Uterus (tissue), 4 donors: ENCODE results near the gene OXTR. TPM values are rescaled to one million over a fixed set of nuclear protein-coding genes. Genes with fewer than 3 reads are reported as not detected.

ENCODE experiments used
- DNase-seq, 2 donors: peaks; one replicate each; pipeline ENCODE4 v3.0.0-alpha.2; 2019 to 2020
- H3K27ac ChIP-seq, 2 donors: fragments of 200-600 bp; sonication (generic); 1 replicate in 1 of 2; 2 replicates in 1 of 2; pipeline ENCODE4 v1.5.1; 2016 to 2018
- H3K27me3 ChIP-seq, 2 donors: fragments of 200-600 bp; sonication (generic); one replicate each; pipeline ENCODE4 v1.5.1; 2018 to 2019; ENCODE audit warnings: control low read depth in 1 of 2
- H3K36me3 ChIP-seq, 2 donors: fragments of 200-600 bp; sonication (generic); one replicate each; pipeline ENCODE4 v1.5.1; 2019; ENCODE audit warnings: control low read depth in 1 of 2
- H3K4me1 ChIP-seq, 2 donors: fragments of 200-600 bp; sonication (generic); one replicate each; pipeline ENCODE4 v1.5.1; 2018 to 2019; ENCODE audit warnings: control low read depth in 1 of 2
- H3K4me3 ChIP-seq, 2 donors: fragments of 200-600 bp; sonication (generic); 1 replicate in 1 of 2; 2 replicates in 1 of 2; pipeline ENCODE4 v1.5.1; 2018 to 2019; ENCODE audit warnings: mild to moderate bottlenecking in 1 of 2
- H3K9me3 ChIP-seq, 2 donors: fragments of 200-600 bp; sonication (generic); one replicate each; pipeline ENCODE4 v1.5.1; 2019; ENCODE audit warnings: control low read depth in 1 of 2
- POLR2A ChIP-seq, 2 donors: fragments of 450-650 bp; IDR thresholded peaks; one replicate each; pipeline ENCODE4 v1.6.1; 2016; ENCODE audit warnings: antibody characterized with exemption in 2 of 2, mild to moderate bottlenecking in 1 of 2, moderate library complexity in 1 of 2
- intact Hi-C: fragments of 100-400 bp; cut with DNase I; formaldehyde crosslinking; loops from one replicate; pipeline ENCODE4 v1.15.1; 2023; ENCODE audit warnings: low total_unique reads
- total RNA-seq, 4 donors: library from RNA; depleted of rRNA in 3 of 4; stranded (reverse); fragments of >200 nt in 3 of 4; gene quantifications; one replicate each; pipeline versions ENCODE4 v1.1.0 to v1.2.4, GENCODE V29; 2014 to 2023
- TF ChIP-seq, protein P1 (sequence below), 4 experiments: fragments of 200-600 bp in 2 of 4; fragments of 450-650 bp in 2 of 4; sonication (generic) in 2 of 4; IDR thresholded peaks; one replicate each; pipeline ENCODE4 v1.5.1; 2016 to 2019; ENCODE audit warnings: antibody characterized with exemption in 4 of 4, mild to moderate bottlenecking in 2 of 4, moderate library complexity in 1 of 4
- donor health status: DM: yes; HTN: yes; CAD: no.

OXTR gene
- total RNA-seq, 4 donors from 2014 or later = 0.27 to 4.4 (median 1.5) TPM; not detected in 1

DNA sequence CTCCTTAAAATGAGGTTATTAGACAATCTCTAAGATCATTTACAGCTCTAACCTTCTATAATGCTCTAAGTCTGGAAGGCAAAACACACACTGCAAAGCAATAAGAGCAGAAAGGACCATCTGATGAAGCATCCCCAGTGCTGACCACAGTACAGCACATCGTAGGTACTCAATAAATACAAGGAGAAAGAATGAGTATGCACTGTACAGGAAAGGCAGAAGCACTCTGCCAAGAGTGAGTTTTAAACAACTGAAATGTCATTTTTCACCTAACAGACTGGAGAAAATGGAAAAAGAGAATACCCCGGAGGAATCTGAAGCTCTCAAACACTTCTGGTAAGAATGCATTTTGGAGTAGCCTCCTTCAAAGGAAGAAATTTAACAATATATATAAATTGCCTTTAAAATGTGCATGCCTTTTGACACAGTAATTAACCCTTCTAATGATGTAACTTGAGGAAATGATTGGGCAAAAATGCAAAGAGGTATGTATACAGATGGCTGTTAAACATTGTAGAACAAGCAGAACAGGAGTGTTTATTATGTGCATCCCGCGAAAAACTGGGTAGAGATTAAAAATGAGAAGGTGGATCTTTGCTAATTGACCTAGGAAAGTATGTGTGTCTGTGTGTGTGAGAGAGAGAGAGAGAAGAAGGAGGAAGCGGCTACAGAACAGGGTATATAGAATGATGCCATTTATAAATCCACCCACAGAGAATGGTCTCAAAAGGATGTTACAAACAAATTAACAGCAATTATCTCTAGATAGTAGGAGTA lies 8.0 kb upstream of the OXTR start:
- no peak for DNase-seq
- TF ChIP-seq, protein P1, sequence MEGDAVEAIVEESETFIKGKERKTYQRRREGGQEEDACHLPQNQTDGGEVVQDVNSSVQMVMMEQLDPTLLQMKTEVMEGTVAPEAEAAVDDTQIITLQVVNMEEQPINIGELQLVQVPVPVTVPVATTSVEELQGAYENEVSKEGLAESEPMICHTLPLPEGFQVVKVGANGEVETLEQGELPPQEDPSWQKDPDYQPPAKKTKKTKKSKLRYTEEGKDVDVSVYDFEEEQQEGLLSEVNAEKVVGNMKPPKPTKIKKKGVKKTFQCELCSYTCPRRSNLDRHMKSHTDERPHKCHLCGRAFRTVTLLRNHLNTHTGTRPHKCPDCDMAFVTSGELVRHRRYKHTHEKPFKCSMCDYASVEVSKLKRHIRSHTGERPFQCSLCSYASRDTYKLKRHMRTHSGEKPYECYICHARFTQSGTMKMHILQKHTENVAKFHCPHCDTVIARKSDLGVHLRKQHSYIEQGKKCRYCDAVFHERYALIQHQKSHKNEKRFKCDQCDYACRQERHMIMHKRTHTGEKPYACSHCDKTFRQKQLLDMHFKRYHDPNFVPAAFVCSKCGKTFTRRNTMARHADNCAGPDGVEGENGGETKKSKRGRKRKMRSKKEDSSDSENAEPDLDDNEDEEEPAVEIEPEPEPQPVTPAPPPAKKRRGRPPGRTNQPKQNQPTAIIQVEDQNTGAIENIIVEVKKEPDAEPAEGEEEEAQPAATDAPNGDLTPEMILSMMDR (IDR thresholded peaks at IDR 0.05) = no peak
- no peak for TF ChIP-seq POLR2A (IDR thresholded peaks at IDR 0.05)
- intact Hi-C loops = no loop called here
- H3K4me1 ChIP-seq = no peaks in the 10 kb centered on the region
- no peak overlapping the region for H3K4me3 ChIP-seq
- no peak overlapping the region for H3K27ac ChIP-seq
- H3K9me3 ChIP-seq = no peaks in the 10 kb centered on the region
- H3K27me3 ChIP-seq = no peaks in the 10 kb centered on the region
- no peaks in the 10 kb centered on the region for H3K36me3 ChIP-seq

DNA sequence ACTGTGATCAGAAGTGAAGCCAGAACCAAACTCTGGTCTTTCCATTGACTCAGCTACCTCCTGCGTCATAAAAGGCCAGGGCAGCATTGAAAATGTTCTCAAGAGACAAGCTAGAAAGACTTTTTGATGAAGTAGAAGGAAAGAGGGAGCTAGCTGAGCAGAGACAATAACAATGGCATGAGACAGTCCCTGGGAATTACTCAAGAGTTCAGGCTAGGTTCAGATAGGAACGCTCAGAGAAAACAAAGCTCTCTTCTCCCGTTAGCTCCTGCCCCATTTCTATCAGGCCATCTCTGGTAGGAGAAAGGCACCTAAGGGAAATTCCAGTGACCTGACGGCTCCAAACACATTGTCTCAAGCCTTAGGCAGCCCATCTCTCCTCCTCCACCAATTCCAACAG lies 7.0 kb upstream of the OXTR start:
- TF ChIP-seq POLR2A (IDR thresholded peaks at IDR 0.05) = no peak
- TF ChIP-seq, protein P1 (IDR thresholded peaks at IDR 0.05) = no peak
- no peak overlapping the region for H3K27ac ChIP-seq
- no peak for DNase-seq

DNA sequence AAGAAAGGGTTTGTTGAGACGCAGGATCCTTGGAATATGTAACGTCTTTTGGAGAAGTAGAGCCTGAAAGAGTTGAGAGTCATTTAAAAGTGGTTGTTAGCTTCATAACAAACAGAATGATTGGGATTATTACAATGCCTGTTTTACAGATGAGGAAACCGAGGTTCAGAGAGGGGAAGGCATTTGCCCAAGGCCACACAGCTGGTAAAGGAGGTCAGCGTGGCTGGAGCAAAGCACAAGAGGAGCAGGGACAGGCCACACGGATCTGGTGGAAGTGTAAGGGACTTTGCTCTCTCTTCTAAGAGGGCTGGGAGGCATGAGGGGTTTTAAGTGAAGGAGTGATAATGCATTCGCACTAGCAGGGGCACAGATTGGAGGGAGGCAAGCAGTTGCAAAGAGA lies 6.2 kb upstream of the OXTR start:
- intact Hi-C loops = no loop called here
- H3K4me1 ChIP-seq = no peaks in the 10 kb centered on the region
- no peak for DNase-seq
- TF ChIP-seq, protein P1 (IDR thresholded peaks at IDR 0.05) = no peak
- TF ChIP-seq POLR2A (IDR thresholded peaks at IDR 0.05) = no peak
- no peak overlapping the region for H3K27ac ChIP-seq
- no peaks in the 10 kb centered on the region for H3K36me3 ChIP-seq
- H3K9me3 ChIP-seq = no peaks in the 10 kb centered on the region
- H3K4me3 ChIP-seq = no peak overlapping the region
- peaks cover 0 to 7% of the 10 kb centered on the region in 2 donors for H3K27me3 ChIP-seq

More for the DNA sequence above, 7.0 kb upstream of the OXTR start:
- Histone ChIP-seq H3K36me3 (no peaks in the 10 kb centered on the region), H3K9me3 (no peaks in the 10 kb centered on the region), H3K27me3 (peaks cover 0 to 3% of the 10 kb centered on the region in 2 donors), H3K4me3 (no peak overlapping the region), H3K4me1 (no peaks in the 10 kb centered on the region)
- intact Hi-C loops = no loop called here

DNA sequence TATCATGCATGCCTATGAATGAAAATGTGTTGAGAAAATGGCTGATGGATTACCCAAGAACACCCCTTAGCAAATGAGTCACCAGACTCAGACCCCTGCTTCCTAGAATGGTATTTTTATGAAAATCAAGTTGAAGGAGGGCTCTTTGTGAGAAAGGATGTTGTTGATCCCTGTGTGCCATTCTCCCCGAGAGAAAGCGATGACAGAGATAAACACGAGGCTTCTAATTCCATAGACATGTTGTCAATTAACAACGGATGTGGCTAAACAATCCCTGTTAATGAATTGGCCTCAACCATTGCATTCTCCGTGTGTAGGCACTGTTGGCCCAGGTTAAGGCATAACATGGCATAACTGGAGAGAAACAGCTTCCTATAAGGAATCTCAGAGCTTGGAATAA lies 5.8 kb upstream of the OXTR start:
- H3K4me1 ChIP-seq = no peaks in the 10 kb centered on the region
- H3K27me3 ChIP-seq = peaks cover 0 to 7% of the 10 kb centered on the region in 2 donors
- no peaks in the 10 kb centered on the region for H3K36me3 ChIP-seq
- intact Hi-C loops = no loop called here
- TF ChIP-seq, protein P1 (IDR thresholded peaks at IDR 0.05) = no peak
- no peak for TF ChIP-seq POLR2A (IDR thresholded peaks at IDR 0.05)
- no peak for DNase-seq
- H3K4me3 ChIP-seq = no peak overlapping the region
- no peaks in the 10 kb centered on the region for H3K9me3 ChIP-seq
- H3K27ac ChIP-seq = no peak overlapping the region

DNA sequence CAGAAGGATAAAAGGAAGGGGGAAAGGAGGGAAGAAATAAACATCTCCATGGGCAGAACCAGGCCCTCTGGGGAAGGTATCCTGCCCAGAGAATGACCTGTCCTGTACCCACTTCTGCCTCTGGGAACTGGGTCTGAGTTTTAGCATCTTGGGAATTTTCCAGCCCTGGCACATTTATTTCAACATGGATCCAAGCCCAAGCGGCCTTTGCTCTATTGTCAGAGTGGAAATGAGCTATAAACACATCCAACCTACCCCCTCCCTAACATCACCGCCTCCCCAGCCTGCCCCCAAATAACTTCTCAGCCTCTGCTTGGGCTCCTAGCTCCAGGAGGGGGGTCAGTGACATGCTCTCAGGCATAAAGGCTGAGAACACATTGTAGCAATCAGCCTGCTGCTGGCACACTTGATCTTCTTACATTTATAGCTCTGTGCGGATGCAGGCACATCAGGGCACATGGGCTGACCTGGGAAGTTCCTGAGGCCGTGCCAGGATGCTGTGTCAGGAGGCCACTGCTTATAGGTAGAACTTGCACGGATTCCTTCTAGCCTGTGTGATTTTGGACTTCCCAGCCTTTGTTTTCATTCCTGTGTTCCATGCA lies 4.6 kb upstream of the OXTR start:
- no peak for DNase-seq
- Histone ChIP-seq H3K27ac (no peak overlapping the region), H3K4me3 (no peak overlapping the region), H3K4me1 (peaks cover 0 to 1% of the 10 kb centered on the region in 2 donors), H3K36me3 (no peaks in the 10 kb centered on the region), H3K27me3 (peaks cover 0 to 8% of the 10 kb centered on the region in 2 donors), H3K9me3 (no peaks in the 10 kb centered on the region)
- TF ChIP-seq, protein P1 (IDR thresholded peaks at IDR 0.05) = no peak
- no peak for TF ChIP-seq POLR2A (IDR thresholded peaks at IDR 0.05)
- intact Hi-C loops = no loop called here
